AML-193 (cell line): ENCODE data around the gene PASD1.
"Not testable (repeated sequence)": the region's sequence is repeated elsewhere in the genome, so short reads cannot be mapped to it uniquely, and the experiment has no call there.

Experiments
- DNase-seq, 2 experiments: peaks; one replicate each; lab custom pipeline; 2025; lab: John Stamatoyannopoulos, UW

The PASD1 gene

DNA sequence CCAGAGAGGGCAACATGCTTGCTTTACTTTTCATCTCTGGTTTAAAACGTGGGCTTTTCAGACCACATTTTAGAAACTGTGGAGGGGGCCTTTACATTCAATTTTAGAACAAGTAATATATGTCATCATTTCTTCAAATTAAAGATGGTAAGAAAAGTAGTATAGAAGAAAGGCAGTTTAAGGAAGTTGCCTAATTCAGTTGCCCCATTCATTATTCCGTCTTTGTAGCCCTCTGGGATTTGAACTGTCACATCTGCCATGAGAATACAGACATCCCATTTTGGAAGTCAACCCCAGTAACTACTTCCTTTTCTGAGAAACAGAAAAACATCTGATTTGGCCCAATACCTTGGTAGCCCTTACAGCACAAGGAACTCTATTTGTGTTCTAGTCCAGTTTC is 61.2 kb downstream of the PASD1 start:
- no peak for DNase-seq

DNA sequence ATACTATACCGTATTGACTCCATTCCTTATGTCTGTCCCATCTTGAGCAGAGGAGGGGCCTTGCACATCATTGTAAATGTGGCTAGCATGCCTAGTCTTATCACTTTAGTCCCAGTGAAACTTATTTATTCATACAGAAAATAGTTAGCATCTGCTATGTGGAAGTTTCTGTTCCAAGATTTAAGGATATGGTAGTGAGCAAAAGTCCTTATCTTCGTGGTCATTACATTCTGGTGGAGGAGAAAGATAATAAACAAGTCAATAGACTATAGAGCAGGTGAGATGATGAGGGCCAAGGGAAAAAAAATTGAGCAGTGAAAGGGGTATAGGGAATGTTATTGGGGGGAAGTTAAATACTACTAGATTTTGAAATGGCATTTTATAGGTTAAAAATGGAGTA is 68.3 kb downstream of the PASD1 start:
- DNase-seq, result no peak

DNA sequence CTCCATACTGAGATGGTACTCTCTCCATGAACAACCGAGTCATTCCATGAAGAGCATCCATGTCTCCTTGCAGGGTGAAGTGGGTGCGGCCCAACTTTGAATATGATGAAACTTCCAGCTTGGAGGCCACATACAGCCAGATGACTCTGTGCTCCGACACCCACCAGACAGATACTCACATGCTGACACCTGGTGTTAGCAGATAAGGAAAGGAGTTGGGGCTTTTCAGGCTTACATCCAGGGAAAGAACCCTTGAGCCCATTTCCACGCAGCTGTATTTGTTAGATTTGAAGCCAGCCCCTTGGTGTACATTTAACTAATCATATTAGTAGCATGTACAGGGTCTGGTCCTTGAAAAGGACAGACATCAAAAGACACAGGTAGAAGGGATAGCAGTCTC is 69.7 kb downstream of the PASD1 start:
- no peak for DNase-seq

- DNase-seq, result no peak
Observed at GRCh38 chrX:151634937-151635336, 71.5 kb downstream of the PASD1 start.

GRCh38 chrX:151641564-151641963 is 78.1 kb downstream of the PASD1 start:
- DNase-seq, result no peak

- DNase-seq, result no peak
Observed at GRCh38 chrX:151675121-151675746, 111.8 kb downstream of the PASD1 start.

GRCh38 chrX:151676196-151676595 is 112.7 kb downstream of the PASD1 start:
- DNase-seq, result no peak

DNA sequence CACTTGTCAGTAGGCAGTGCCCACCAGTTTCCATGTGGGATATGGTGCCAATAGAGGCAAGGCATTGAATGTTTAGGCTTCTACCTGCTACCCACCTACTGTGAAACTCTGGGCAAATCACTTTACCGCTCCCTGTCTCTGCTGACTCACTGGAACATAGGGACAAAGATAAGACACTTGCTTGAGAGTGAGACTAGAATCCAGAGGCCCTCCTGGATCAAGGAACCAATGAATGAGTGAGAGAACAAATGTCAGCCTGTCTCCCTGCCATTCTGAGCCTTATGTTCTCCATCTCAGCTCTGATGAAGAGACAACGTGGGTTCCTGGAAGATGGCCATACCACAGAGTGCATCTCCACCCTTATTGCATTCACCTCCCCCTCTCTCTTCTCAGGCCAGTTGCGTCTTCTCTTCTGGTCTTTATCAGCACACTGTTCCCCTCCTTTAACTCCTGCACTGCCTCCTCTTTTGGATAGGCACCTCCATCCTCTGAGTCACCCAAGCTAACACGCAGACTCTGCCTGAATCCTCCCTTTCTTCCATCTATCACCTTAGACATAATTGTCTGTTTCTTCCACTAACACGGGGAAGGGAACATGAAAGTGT is 116.4 kb downstream of the PASD1 start:
- no peak for DNase-seq

DNA sequence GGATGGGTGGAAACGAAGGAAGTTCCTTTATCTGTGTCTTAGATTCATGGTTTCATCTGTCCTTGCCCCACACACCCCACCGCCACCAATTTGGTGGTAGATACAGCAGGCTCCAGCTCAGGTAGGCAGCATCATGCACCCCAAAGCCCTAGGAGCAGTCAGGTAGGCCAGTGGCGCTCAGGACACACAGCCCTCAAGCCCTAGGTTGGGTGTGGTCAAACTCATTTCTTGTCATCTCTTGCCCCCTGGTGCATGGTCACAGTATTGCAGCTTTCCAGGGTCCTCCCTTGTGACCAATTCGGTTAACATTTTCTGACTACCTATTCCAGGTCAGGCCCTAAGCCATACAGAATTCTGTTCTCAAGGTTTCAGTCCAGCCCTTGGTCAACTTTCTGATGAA is 117.3 kb downstream of the PASD1 start:
- DNase-seq, result peak; percentile 6 to 13

GRCh38 chrX:151687635-151688034 is 124.2 kb downstream of the PASD1 start:
- DNase-seq, result no peak

GRCh38 chrX:151688695-151689094 is 125.2 kb downstream of the PASD1 start:
- DNase-seq, result no peak

DNA sequence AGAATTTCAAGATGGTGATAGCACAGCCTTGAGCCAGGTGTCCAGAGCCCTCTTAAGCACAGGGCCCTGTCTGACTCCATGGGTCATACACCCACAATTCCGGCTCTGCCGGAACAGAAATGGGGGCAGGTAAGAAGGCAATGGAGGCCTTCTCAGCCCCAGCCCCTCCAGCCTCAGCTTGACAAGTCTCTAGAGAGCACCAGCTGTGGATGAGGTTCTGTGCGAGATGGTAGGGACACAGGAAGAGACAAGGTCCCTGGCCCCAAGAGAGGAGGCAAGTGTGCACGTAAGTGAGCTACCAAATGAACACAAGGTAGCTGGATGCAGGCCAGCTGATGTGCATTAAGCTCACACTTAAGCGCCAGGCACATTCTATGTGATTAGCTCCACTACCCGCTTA is 129.3 kb downstream of the PASD1 start:
- no peak for DNase-seq

- no peak for DNase-seq
Observed at GRCh38 chrX:151694121-151694520, 130.6 kb downstream of the PASD1 start.

DNA sequence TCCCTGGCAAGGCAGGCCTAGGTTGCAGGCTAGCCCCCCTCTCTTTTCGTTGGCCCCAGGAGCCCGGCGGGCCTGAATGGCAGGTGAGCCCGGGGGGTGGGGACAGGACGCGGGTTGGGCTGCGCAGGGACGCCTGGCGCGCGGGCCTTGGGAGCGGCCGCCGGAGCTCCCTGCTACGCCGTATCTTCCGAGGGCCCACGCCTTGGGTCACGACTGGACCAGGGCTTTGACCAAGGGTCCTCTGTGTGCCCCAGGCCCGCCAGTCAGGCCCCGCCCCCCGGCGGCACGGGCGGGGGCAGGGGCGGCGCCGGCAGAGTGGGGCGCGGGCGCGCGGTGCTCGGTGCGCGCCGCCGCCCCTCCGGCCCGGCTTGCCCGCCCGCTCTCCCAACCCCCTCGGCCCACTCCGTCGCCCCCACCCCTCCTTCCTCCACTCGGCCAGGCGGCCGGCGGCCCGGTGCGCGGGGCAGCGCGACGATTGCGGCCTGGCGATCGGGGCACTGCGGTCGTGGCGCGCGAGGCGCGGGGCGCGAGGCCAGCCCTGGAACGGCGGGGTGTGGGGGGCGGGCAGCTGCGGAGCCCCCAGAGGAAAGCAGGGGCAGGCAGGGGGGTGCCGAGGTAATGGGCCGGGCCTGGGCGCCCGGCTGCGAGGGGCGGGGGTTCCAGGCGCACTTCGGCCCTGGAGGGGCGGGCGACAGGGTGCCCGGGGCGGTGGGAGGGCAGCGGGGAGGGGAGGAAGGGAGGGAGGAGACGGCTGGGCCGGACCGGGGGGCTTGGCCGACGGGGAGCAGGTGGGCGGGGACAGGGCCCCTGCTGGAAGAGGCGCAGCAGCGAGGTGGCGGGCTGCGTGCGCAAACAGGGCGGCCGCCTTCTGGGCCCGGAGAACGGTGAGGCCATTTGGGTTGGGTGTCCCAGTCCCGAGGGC is 131.4 kb downstream of the PASD1 start, which contains the start of gene PRRG3:
Gene PRRG3, plus strand, starts transcription at position 798 of the 922 bp plus-strand sequence. CDS start 3,357 bp downstream, outside the sequence.
- DNase-seq, result no peak

DNA sequence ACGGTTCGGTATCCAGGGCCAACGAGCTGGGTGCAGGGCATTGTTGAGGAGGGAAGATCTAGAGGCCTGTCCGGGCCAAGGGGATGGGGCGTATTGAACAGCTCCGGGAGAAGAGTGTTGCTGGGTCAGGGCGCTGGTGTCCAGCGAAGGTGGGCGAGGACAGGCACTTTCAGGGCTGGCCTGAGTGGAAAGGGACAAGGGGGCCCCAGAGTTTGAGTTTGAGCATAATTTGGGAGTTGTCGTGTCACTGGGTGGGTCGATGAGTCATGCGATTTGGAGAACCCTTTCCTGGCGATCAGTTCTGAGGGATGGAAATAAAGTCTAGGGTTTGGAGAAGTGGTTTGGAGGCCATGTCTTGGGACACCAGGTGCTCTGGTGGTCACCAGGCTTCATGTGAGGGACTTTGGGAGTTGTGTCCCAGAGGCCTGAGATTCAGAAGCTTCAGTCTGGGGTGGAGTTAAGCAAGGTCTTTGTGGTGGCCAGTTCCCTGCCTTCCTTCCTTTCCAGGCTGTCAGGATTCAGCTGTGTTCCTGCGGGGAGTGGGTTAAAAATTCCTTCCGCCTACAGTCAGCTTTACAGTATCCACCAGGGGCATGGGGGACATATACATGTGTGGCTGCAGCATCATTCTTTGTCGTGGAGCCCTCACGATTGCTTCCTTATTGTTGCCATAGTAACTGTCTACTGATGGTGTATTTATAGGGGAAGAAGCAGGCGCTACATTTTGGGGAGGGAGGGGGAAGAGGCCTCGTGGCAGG is 132.3 kb downstream of the PASD1 start:
- DNase-seq, result no peak

DNA sequence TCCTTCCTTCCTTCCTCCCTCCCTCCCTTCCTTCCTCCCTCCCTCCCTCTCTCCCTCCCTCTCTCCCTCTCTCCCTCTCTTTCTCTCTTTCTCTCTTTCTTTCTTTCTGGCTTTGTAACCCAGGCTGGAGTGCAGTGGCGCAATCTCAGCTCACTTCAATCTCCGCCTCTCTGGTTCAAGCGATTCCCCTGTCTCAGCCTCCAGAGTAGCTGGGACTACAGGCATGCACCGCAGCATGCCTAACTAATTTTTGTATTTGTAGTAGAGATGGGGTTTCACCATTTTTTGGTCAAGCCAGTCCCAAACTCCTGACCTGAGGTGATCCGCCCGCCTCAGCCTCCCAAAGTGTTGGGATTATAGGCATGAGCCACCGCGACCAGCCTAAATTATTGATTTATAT is 133.6 kb downstream of the PASD1 start:
- not testable (repeated sequence) for DNase-seq

DNA sequence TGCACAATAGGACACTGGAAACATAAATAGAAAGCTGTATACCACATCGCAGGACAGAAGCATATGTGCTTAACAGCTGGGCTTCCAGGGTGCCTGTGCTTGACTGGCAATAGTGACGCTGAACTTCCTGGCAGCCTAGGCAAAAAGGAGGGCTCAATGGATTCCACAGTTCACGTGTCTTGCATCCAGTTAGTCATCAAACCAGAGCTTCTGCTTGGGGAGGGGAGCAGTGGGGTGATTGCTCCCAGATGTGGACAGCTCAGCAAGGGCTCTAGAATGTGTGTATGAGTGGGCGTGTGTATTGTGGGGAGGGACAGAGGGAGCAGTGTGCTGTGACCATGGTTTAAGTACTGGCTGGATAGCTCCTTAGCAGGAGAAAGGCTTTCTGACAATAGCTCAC is 134.0 kb downstream of the PASD1 start:
- no peak for DNase-seq

GRCh38 chrX:151698485-151698884 is 135.0 kb downstream of the PASD1 start:
- no peak for DNase-seq

GRCh38 chrX:151699746-151700145 is 136.3 kb downstream of the PASD1 start:
- no peak for DNase-seq

DNA sequence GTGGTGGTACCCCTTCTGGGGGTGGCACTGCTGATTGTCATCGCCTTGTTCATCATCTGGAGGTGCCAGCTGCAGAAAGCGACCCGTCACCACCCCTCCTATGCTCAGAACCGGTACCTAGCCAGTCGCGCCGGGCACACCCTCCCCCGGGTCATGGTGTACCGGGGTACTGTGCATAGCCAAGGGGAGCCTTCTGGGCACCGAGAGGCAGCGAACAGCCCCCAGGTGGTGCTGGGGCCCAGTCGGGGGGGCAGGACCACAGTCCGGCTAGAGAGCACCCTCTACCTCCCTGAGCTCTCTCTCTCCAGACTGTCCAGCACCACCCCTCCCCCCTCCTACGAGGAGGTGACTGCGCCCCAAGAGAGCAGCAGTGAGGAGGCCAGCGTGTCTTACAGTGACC is 137.1 kb downstream of the PASD1 start:
- no peak for DNase-seq

GRCh38 chrX:151701071-151701470 is 137.6 kb downstream of the PASD1 start:
- DNase-seq, result no peak

DNA sequence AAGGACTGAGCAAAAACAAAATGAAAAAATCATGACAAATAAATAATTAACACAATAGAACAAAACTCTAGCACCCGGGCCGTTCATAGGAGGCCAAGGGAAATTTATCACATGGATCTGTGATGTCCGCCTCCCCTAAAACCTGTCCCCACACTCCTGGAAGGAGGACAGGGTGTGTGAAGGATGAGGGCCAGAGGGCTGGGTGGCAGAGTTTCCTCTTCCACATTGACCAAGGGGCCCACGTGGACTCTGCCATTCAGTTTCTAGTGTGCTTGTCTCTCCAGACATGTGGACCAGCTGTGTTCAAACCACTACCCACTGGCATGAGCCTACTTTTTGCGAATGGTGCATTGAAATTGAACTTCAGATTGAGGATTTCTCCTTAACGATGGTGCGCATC is 138.1 kb downstream of the PASD1 start:
- DNase-seq, result no peak
